Posterior cingulate gyrus (tissue), 11 donors: ENCODE results near the gene TMBIM1.

Experiments
- DNase-seq, 10 donors: peaks; one replicate each; pipeline versions ENCODE4 v3.0.0 to v3.0.0-alpha.2; 2020 to 2021; ENCODE audit warnings: mixed read lengths in 3 of 10
- intact Hi-C: fragments of 100-400 bp; cut with DNase I; formaldehyde crosslinking; loops from one replicate; pipeline ENCODE4 v1.15.1; 2023

Gene TMBIM1

GRCh38 chr2:218230882-218231281, 61.4 kb downstream of the TMBIM1 start:
- DNase-seq: no peak

GRCh38 chr2:218229851-218230250, 62.5 kb downstream of the TMBIM1 start:
- intact Hi-C loops: no loop called here
- no peak for DNase-seq

More at GRCh38 chr2:218230882-218231281, 61.4 kb downstream of the TMBIM1 start:
- intact Hi-C loops: no loop called here

GRCh38 chr2:218229239-218229638, 63.1 kb downstream of the TMBIM1 start:
- DNase-seq: no peak
- intact Hi-C loops: no loop called here

- intact Hi-C loops: no loop called here
Observed at GRCh38 chr2:218228366-218229090, 63.8 kb downstream of the TMBIM1 start.

GRCh38 chr2:218226903-218227302, 65.4 kb downstream of the TMBIM1 start:
- intact Hi-C loops: no loop called here

More at GRCh38 chr2:218228366-218229090, 63.8 kb downstream of the TMBIM1 start:
- DNase-seq: no peak

More at GRCh38 chr2:218226903-218227302, 65.4 kb downstream of the TMBIM1 start:
- no peak for DNase-seq
